Activated B cell treated with CpG ODN at 0.5 μM for 24 hours (primary cell): ENCODE measurements around the gene BCOR. TPM values are rescaled to one million over a fixed set of nuclear protein-coding genes. Genes with fewer than 3 reads are reported as not detected.

ENCODE experiments used
- ATAC-seq: fragments of 200-7000 bp; cut with Tn5 transposase; one replicate; pipeline ENCODE4 v1.10.0; 2021; ENCODE audit warnings: low read depth, mild to moderate bottlenecking, moderate library complexity
- CTCF ChIA-PET: fragments of 350-600 bp; sonication (Branson Sonifier 250); formaldehyde crosslinking; loops from one replicate; lab custom pipeline; 2021; ENCODE audit warnings: antibody characterized with exemption; lab: Charles Lee
- POLR2A ChIA-PET: fragments of 350-600 bp; sonication (Branson Sonifier 250); formaldehyde crosslinking; loops from one replicate; lab custom pipeline; 2021; ENCODE audit warnings: antibody characterized with exemption; lab: Charles Lee
- DNase-seq: peaks from one replicate; pipeline ENCODE4 v3.0.0; 2022
- H3K27ac Mint-ChIP-seq: one replicate; pipeline ENCODE4 v1.8.0; 2020; ENCODE audit warnings: mixed read lengths
- H3K27me3 Mint-ChIP-seq: one replicate; pipeline ENCODE4 v1.8.0; 2021; ENCODE audit warnings: mixed read lengths
- H3K36me3 Mint-ChIP-seq: one replicate; pipeline ENCODE4 v1.8.0; 2021; ENCODE audit warnings: low read depth, mixed read lengths
- H3K4me1 Mint-ChIP-seq: one replicate; pipeline ENCODE4 v1.8.0; 2021; ENCODE audit warnings: mixed read lengths
- H3K4me3 Mint-ChIP-seq: one replicate; pipeline ENCODE4 v1.8.0; 2020; ENCODE audit warnings: mild to moderate bottlenecking, mixed read lengths
- H3K9me3 Mint-ChIP-seq: one replicate; pipeline ENCODE4 v1.8.0; 2020; ENCODE audit warnings: mixed read lengths
- CTCF ChIP-seq: fragments of 200-600 bp; IDR thresholded peaks from one replicate; pipeline ENCODE4 v1.8.0; 2022; ENCODE audit warnings: antibody characterized with exemption, mild to moderate bottlenecking
- intact Hi-C: fragments of 100-400 bp; cut with micrococcal nuclease; formaldehyde crosslinking; loops from one replicate; pipeline ENCODE4 v1.15.1; 2024
- total RNA-seq: library from RNA; stranded (reverse); gene quantifications from 2 replicates; pipeline ENCODE4 v1.2.3, GENCODE V29; 2022

The BCOR gene
- total RNA-seq, 1 donor from 2014 or later, result 59.3 TPM

DNA sequence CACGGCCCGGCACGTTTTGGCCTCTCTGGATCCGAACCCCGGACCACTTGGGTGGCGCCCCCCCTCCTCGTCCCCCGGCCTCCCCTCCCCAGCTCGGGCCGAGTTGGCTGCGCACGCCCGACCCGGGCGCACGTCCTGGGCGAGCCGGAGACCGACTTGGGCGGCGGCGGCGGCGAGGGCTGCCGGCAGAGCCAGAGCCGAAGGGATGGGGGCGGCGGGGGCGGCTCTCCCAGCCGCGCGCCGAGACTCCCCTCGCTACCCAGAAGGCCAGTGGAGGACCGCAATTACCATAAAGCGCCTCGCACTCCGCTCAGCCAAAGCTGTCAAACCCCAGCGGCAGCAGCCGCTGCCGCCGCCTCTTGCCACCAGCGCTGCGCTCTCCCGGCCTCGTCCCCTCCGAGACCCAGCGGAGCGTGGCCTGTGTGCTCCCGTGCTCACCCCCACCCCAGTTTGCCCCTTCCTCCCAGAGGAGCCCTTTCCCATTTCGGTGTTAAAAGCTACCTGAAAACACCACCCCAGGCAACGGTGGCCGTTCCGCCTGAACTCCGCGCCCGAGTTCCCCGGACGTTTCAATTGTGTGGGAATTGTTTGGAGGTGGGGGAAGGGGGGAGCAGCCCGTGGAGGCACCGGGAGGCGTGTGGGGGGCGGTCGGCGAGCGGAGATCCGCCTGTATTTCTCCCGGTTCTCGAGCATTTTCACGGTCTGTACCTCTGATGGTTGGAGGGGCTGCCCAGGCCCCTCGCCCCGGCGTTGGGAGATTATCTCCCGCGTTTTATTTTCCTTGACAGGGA is 701 bp upstream of the BCOR start:
- H3K9me3 Mint-ChIP-seq, result no peaks in the 10 kb centered on the region
- intact Hi-C loops, result loop anchor here (1.0 to 10.0 kb wide), 11 partner anchors 8 to 1294 kb away; partner anchors contain the start of genes CXorf38, MID1IP1 and USP9X
- no peaks in the 10 kb centered on the region for H3K36me3 Mint-ChIP-seq
- H3K4me1 Mint-ChIP-seq, result peaks cover 29% of the 10 kb centered on the region
- peak overlapping the region; percentile 94 for H3K27ac Mint-ChIP-seq
- CTCF ChIA-PET, result interaction anchor here (1.4 to 1.7 kb wide), 4 partner anchors 55 to 85 kb away, joined by 3 to 8 read pairs (median 5); no protein-coding TSS in a partner anchor
- ATAC-seq (peak; percentile 34), DNase-seq (peak; percentile 54)
- H3K27me3 Mint-ChIP-seq, result no peaks in the 10 kb centered on the region
- peak overlapping the region; percentile 83 for H3K4me3 Mint-ChIP-seq
- TF ChIP-seq CTCF, result no peak
- POLR2A ChIA-PET, result interaction anchor here (0.5 to 9.4 kb wide), 31 partner anchors 8 to 987 kb away, joined by 3 to 268 read pairs (median 5); partner anchors contain the start of gene USP9X

- peaks cover 42% of the 10 kb centered on the region for H3K4me1 Mint-ChIP-seq
- ChIA-PET CTCF (interaction anchor here (1.1 to 1.7 kb wide), 5 partner anchors 56 to 80 kb away, joined by 3 to 8 read pairs (median 3); no protein-coding TSS in a partner anchor), POLR2A (interaction anchor here (0.6 to 9.4 kb wide), 26 partner anchors 9 to 1218 kb away, joined by 3 to 268 read pairs (median 8); partner anchors contain the start of gene USP9X)
- H3K9me3 Mint-ChIP-seq, result no peaks in the 10 kb centered on the region
- TF ChIP-seq CTCF, result no peak
- peak overlapping the region; percentile 89 for H3K4me3 Mint-ChIP-seq
- peak; percentile 3 for ATAC-seq
- intact Hi-C loops, result loop anchor here (5.0 to 10.0 kb wide), 6 partner anchors 170 to 1292 kb away; partner anchors contain the start of genes CXorf38 and MID1IP1
- peaks cover 6% of the 10 kb centered on the region for H3K36me3 Mint-ChIP-seq
- peak; percentile 40 for DNase-seq
- no peaks in the 10 kb centered on the region for H3K27me3 Mint-ChIP-seq
- peak overlapping the region; percentile 63 for H3K27ac Mint-ChIP-seq
Measured at GRCh38 chrX:40097141-40097503, 636 bp downstream of the BCOR start.

DNA sequence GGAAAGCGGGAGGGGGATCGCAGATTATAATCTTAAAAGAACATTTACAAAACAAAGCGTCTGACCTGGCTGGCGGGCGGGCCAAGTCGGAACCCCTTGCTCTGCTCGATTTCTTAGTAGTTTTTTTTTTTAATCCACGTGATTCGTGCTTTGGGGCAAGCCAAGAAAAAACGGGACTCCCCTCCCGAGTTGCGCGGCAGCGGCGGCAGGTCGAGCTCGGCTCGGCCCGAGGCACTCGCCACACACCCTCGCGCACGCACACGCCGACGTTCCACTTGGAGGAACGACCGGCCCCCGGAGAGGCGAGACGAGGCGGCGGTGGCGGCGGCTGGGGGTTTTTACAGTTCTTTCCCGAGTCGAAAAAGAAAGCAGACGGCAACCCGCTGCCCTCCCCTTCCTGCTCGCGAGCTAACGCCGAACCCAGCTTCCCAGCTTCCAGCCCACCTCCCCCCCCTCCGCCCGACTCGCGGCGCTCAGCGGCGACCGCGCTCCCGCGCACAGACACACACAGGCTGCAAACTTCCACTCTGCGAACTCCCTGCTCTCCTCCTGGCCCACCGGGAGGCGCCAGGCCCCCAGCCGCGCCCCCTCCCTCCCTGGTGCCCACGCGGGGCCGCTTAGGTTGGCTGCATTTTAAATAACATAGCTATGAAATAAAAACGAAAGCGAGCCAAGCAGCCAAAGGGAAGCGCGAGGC is 1.2 kb downstream of the BCOR start:
- H3K4me3 Mint-ChIP-seq, result peak overlapping the region; percentile 89

DNA sequence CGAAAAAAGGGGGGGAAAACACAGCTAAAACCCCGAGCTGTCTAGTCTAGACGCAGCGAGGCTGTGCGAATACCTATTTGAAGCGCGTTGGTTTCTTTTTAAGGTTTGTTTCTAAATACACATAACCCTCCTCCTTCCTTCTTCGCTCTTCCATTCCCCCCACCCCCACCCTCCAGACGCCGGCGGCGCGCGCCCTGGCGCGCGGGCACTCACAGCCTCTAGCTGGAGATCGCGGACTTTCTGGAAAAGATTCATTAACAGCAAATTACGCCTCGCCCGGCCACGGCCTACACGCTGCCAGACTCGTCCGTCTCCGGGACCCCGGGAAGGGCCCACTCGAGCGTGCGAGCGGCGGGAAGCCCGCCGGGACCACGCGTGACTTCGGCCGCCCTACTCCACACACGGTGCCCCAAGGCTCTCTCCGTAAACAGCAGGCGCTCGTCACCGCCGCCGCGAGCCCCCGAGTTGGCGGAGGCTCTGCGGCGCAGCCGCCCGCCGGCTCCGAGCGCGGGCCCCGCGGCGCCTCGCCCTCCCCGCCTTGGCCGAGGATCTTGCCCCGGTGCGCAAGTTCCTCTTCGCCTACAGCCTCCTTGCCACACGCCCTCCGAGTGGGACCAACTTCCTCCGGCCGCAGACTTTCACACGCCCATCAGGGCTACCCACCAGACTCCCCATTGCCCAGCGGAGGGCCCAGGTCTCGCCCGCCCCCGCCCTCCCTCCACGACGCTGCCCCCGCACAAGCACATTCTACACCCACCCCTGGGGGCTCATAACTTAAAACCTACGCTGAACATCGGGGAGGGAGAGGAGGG is 2.0 kb downstream of the BCOR start:
- Mint-ChIP-seq H3K4me3 (peak overlapping the region; percentile 89), H3K36me3 (peaks cover 6% of the 10 kb centered on the region), H3K27me3 (no peaks in the 10 kb centered on the region), H3K9me3 (no peaks in the 10 kb centered on the region), H3K4me1 (peaks cover 44% of the 10 kb centered on the region), H3K27ac (peak overlapping the region; percentile 89)
- ATAC-seq, result peak; percentile 9
- DNase-seq, result peak; percentile 33
- ChIA-PET POLR2A (interaction anchor here (0.6 to 9.4 kb wide), 20 partner anchors 9 to 951 kb away, joined by 3 to 268 read pairs (median 14); no protein-coding TSS in a partner anchor), CTCF (no interaction called here)
- intact Hi-C loops, result loop anchor here (1.0 to 10.0 kb wide), 11 partner anchors 12 to 1291 kb away; partner anchors contain the start of genes CXorf38 and MID1IP1
- TF ChIP-seq CTCF, result no peak

More for the DNA sequence above, 1.2 kb downstream of the BCOR start:
- intact Hi-C loops, result loop anchor here (1.0 to 10.0 kb wide), 11 partner anchors 13 to 1292 kb away; partner anchors contain the start of genes CXorf38 and MID1IP1
- no peak for TF ChIP-seq CTCF
- H3K4me1 Mint-ChIP-seq, result peaks cover 38% of the 10 kb centered on the region
- peak overlapping the region; percentile 89 for H3K27ac Mint-ChIP-seq
- CTCF ChIA-PET, result interaction anchor here (1.1 to 1.7 kb wide), 5 partner anchors 57 to 80 kb away, joined by 3 to 8 read pairs (median 3); no protein-coding TSS in a partner anchor
- ATAC-seq (peak; percentile 19), DNase-seq (peak; percentile 57)
- H3K9me3 Mint-ChIP-seq, result no peaks in the 10 kb centered on the region
- H3K27me3 Mint-ChIP-seq, result no peaks in the 10 kb centered on the region
- POLR2A ChIA-PET, result interaction anchor here (0.6 to 9.4 kb wide), 24 partner anchors 10 to 1128 kb away, joined by 3 to 268 read pairs (median 6); partner anchors contain the start of gene USP9X
- H3K36me3 Mint-ChIP-seq, result peaks cover 6% of the 10 kb centered on the region
